ENCODE results near the gene CSNK1A1.
"Not testable (repeated sequence)": the region's sequence is repeated elsewhere in the genome, so short reads cannot be mapped to it uniquely, and the experiment has no call there.

The CSNK1A1 gene

DNA sequence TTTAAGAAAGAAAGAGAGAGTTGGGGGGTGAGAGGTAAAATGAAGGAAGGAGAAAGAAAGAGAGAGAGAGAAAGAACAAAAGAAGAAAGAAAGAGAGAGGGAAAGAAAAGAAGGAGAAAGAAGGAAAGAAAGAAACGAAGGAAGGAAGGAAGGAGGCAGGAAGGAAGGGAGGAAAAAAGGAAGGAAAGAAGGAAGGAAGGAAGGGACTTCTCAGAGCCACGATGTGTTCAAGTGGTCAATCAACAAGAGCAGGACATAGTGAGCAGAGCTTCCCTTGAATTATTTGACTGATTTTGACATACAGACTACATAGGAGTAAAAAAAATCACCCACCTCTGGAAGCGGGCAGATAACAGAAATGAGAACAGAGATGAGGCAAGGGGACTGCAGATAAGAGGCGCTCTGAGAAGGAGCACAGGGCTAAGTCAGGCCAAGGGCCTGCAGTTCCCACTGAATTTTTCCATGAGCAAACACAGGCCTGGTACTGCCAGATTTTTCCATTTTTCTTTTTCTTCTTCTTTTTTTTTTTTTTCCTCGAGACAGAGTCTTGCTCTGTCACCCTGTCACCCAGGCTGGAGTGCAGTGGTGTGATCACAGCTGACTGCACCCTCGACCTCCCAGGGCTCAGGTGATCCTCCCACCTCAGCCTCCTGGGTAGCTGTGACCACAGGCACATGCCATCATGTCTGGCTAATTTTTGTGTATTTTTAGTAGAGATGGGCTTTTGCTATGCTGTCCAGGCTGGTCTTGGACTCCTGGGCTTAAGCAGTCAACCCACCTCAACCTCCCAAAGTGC is 94.4 kb downstream of the CSNK1A1 start:
- DNase-seq (ENCODE audit: low spot score) = no peak

DNA sequence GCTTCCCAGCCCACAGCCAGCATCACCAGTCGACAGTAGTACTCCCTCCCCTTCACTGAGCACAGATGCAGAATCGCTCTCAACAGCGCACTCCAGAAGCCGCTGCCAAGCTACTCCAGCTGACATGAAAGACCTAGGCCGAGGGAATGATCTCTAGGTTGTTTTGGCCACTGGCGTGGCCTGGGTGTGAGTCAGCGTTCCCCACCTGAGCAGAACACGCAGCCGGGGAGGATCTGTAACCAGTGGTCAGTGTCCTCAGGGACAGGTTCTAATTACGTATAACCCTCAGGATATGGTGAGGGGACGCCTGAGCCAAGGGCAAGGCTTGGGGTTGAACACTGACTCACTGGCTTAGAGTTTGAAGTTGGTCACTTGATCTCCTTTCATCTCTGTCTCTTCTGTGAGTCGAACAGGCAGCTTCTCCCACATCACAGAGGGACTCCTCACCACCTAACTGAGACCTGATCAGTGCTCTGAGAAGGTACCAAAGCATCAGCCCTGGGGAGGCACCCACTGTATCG is 95.3 kb downstream of the CSNK1A1 start:
- DNase-seq (ENCODE audit: low spot score) = no peak

DNA sequence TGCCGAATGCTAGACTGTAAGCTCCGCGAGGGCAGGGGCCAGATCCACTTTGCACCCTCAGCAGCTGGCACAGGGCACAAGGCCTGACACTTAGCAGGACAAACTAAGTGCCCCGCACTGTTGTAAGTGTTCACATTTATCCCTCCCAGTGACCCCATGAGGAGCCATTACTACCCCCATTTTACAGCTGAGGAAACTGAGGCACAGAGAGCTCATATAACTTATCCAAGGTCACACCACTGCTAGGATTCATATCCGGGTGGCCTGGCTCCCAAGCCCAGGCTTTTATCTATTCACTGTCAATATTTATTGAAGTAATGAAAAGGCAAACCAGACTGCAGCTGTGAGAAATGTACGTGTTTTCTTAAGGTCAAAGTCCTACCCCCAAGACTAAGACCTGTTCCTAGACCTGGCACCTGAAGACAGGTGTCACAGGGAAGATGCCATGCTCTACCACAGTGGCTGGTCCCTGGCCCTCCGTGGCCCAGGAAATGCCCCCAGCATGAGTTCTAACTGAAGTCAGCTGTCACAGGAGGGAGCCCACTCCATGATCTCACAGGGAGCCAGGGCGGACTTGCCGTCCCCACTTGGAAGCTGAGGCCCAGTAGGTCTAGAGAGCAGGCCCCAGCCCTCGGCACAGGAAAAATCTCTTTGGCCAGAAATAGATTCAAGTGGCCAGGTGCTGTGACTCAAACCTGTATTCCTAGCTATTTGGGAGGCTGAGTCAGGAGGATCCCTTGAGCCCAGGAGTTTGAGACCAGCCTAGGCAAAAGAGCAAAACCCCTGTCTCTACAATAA is 97.4 kb downstream of the CSNK1A1 start:
- DNase-seq (ENCODE audit: low spot score) = no peak

DNA sequence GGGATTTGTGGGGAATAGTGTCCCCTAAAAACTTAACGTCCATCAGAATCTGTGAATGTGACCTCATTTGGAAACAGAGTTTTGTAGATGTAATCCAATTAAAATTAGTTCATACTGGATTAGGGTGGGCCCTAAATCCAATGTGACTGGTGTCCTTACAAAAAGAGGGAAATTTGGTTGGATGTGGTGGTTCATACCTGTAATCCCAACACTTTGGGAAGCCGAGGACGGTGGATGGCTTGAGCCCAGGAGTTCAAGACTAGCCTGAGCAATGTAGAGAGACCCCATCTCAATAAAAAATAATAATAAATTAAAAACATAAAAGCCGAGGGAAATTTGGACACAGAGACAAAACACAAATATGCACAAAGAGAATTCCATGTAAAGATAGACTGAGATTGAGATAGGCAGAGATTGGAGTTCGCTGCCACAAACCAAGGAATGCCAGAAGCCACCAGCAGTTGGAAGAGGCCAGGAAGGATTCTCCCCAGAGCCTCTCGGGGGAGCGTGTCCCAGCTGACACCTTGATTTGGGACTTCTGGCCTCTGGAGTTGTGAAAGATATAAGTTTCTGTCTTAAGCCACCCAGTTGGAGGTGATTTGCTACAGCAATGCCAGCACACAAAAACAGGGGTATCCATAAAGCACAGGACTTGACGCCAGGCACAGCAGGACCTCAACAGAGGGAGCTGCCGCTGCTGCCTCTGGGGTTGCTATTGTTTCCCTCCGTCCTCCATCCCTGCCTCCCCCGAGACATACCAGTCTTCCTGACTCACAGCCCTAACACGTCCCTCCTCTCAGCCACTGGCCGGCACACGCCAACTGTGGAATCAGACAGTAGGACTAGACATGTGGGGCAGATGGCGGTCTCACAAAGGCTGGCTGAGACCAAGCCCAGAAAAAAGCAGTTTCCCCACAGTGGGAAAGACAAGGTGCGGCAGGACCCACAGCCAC is 98.3 kb downstream of the CSNK1A1 start:
- DNase-seq (ENCODE audit: low spot score) = no peak

DNA sequence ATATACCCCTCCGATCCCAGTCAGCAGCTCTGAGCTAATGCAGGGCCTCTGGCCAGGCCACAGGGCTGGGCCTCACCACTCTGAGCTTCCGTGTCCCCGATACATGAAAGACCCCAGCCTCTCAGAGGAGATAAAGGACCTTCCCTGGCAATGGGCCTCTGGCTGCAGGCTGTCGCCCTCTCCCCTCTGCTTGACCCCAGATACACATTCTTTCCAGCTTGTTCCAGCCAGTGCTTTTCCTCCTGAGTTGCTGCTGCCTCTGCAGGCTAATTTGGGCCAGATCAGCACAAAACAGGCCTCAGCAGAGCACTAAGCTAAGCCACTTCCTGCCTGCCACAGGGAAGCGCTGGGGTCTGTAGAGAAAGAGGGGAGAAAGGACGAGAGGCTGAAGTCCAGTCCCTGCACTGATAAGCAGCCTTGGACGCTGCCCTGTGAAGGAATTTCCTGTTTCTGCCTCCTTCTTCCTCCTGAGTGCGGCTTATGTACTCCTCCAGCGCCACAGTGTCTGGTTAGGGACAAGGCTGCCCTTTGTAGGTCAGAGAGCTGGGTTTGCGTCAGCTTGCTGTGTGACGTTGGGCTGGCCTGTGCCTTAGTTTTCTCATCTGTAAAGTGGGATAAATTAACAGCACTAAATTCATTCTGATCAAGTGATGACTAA is 99.1 kb downstream of the CSNK1A1 start:
- DNase-seq (ENCODE audit: low spot score) = no peak

DNA sequence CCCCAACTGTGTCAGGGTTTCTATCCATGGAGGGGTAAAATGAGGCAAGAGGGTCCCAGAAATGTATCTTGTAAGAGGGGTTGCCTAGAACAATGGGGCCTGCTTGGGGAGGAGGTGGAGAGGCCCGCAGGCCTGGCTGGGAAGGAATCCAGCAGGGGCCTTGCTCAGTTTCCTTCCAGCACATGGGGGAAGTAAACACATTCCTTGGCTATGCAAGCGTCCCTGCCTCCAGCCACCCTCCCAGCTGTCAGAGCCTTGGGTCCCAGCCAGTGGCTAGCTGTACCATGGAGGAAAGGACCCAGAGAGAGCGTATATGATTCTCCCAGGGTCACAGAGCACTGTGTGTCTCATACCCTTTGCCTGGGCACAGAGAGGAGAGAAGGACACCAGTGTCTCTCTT is 101.0 kb downstream of the CSNK1A1 start:
- no peak for DNase-seq (ENCODE audit: low spot score)

DNA sequence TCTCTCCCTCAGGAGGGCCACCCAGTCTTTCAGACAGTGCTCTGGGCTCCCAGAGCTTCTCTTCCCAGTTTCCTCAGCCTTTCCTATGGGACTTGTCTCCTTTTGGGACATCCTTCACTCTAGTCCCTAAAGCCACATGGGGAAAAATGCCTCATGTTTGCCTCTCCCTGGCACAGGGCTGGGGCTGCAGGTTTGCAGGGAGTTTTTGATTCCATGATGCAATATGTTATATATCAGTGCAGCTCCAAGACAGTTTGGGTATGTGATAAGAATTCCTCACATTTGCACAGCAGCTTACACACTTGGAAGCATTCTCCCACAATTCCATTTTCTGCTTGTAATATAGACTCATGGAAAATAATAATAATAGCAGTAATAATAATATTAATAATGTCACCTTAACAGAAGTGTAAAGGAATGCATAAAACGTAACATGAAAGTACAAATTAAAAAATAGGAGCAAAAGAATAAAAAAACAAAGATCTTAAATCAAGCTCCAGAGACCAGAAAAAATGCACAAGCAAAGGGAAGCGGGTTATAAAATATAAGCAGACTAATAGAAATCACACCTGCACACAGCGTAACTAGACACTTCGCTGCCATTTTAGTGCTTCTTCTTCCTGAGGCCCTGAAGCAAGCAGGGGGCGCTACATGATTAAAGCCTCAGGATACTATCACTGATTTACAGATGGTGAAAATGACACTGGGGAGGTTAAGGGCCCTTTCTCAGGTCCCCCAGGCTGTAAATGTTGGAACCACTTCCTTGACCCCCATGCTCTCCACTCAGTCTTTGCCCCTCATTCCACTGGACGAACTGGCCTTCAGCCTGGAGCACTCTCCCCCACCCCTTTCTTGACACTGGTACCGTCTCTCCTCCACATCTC is 102.2 kb downstream of the CSNK1A1 start:
- no peak for DNase-seq (ENCODE audit: low spot score)

DNA sequence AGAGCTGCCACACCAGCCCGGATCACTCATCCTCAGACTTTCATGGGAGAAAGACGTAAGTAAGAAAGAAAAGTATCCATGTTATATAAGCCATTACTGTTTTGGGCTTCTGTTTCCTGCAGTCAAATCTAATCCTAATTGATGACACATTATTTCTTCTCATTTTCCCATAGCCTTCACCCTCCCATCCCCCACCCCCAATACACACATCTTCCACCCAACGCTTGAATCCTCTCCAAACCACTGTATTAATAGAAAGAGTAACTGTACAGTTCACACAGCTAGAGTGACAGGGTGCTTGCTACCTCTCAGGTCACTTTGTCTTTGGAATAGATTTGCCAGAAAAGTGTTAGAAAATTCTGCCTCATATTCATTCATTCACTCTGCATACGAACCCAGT is 102.8 kb downstream of the CSNK1A1 start:
- DNase-seq (ENCODE audit: low spot score) = no peak

DNA sequence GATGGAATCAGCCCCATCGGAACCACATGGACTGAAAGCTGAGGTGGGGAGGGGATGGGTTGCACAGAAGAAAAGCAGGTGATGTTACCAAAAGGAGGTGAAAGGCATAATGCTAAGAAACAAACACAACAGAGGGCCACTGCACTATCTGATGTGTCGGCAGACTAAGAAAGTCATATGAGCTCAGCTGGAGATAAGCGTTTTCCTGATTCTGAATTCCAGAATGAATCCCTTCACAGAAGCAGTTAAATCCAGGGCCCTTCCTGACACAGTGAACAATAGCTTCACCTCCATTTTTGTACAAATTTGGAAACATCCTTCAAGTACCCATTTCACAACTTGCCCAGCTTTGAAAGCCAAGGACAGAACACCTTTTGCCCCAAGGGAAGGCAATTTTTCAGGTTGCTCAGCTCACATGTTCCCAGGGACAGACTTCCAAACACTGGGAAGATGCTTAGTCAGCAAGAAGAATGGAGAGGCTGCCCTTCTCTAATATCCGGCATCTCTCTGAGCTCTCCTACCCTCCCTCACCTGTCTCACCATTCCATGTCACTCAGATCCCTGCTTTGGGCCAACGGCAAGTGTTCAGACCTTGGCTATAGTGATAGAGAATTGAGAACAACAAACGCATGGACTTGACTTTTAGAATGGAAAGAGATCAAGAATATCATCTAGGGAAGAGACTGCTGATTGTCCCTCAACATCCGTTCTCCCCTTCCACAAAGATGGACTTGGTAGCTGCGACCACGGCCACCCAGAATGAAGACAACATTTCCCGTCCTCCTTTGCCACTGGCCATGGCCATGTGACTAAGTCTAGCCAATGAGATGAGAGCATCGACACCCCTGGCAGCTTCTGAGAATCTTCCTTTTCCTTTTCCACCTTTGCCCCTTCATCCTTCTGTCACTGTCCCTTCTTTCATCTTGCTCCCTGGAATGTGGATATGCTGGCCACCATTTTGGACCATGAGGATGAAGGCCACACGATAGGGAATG is 103.6 kb downstream of the CSNK1A1 start:
- DNase-seq (ENCODE audit: low spot score) = no peak

DNA sequence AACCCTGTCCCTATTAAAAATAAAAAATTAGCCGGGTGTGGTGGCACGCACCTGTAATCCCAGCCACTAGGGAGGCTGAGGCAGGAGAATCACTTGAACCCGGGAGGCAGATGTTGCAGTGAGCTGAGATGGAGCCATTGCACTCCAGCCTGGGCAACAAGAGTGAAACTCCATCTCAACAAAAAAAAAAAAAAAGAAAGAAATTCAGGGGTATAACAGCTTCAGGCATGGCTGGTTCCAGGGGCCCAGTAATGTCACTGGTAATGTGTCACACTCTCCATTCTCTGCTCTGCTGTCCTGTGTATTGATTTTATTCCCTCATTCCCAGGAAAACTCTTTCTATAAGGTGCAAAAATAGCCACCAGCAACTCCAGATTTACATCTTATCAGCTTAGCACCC is 104.4 kb downstream of the CSNK1A1 start:
- not testable (repeated sequence) for DNase-seq (ENCODE audit: low spot score)

DNA sequence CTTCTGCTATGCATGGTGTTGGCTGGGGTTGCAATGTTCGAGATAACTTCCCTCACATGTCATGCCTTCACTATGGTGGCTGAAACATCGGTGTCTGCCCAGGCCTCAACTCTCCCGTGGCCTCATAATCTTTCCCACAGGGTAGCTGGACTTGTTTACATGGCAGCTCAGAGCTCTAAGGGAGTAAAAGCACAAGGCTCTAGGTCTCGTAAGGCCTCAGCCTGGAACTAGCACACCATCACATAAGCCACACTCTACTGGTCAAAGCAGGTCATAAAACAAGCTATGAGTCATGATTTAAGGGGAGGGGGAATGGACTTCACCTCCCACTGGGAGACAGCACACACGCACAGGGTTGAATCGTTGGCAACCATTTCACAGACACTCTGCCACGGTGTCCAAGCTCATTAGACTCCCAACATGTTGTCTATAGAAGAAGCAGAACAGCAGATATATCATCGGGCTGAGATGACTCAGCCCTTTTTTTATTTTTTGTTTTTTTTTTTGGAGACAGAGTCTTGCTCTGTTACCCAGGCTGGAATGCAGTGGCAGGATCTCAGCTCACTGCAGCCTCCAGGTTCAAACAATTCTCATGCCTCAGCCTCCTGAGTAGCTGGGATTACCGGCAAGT is 105.4 kb downstream of the CSNK1A1 start:
- DNase-seq (ENCODE audit: low spot score) = no peak

DNA sequence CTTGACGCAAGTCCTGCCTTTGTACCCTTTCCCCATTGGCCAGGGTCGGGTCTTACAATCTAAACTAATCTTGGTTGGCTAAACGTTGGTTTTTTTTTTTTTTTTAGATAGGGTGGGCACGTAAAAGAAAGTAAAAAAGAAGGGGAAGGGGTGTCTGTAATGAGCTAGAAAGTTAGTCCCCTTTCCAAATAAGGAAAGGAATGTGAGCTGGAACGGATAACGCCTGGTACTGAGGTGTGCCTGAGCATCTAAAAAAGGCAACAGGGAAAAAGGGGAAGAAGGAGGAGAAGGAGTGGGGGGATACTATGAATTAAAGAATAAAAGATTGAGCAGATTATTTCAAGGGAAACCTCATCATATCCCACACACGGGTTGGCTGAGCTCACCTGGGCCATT is 105.9 kb downstream of the CSNK1A1 start:
- DNase-seq (ENCODE audit: low spot score) = no peak

DNA sequence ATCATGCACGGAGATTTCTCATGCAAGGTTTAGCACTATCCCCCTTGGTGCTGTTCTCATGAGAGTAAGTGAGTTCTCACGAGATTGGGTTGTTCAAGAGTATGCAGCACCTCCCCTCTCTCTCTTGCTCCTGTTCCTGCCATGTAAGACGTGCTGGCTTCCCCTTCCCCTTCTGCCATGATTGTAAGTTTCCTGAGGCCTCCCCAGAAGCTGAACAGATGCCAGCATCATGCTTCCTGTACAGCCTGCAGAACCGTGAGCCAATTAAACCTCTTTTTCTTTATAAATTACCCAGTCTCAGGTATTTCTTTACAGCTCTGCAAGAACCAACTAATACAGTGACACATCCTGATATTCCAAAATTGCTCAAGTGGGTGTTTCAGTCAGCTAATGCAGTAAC is 106.8 kb downstream of the CSNK1A1 start:
- DNase-seq (ENCODE audit: low spot score) = not testable (repeated sequence)

DNA sequence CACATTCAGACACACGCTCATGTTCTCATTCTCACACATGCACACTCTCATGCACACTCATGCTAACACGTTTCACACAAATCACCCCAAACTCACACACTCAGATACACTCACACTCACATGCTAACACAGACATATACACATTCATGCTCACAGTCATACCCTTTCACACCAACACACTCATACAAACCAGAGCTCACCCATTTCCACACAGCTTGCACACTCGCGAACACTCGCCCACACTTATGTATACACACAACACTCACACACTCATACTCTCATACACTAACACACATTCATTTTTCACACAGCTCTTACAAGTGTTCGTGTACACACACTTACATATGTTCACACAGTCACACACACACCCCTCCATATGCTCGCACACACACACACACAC is 108.0 kb downstream of the CSNK1A1 start:
- DNase-seq (ENCODE audit: low spot score) = no peak

DNA sequence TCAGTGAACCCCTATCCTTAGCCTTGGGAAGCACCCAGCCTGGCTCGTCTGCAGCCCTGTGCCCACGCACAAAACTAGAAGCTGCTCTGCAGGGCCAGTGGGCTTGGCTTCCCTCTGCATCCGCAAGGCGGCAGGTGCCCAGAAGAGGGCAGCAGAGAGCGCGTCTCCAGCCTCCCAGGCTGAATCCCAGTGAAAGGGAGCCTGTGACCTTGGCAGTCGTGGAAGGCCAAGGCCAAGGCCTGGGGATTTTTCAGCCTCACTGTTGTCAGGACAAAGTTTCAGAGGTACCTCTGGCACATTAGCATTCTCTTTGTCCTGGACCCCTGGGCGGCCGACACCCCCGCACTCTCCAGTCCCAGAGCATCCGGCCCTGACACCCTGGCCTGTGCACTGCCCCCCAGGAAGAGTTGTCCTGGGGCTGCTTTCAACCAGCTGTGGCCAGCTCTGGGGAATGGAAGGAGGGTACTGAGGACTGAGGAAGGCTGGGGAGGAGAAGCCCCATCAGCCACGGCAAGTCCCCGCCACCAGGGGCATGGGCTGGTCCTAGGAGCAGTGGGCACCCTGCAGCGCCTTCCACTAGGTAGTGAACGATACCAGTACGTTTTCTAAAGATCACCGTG is 108.6 kb downstream of the CSNK1A1 start:
- peak; percentile 88 for DNase-seq (ENCODE audit: low spot score)

All from left forelimb (tissue), 1 donor.